ES-I3 (cell line): ENCODE data around the gene GLYR1.

Source experiments
- H3K36me3 ChIP-seq: 2 replicates; pipeline ENCODE4 v1.6.1; 2013; ENCODE audit warnings: mild to moderate bottlenecking, low read length, control low read depth, moderate library complexity; ENCODE audit not compliant: insufficient read depth
- H3K4me1 ChIP-seq: 2 replicates; pipeline ENCODE4 v1.6.1; 2013; ENCODE audit warnings: mild to moderate bottlenecking, control low read depth, low read length; ENCODE audit not compliant: insufficient read depth
- H3K9ac ChIP-seq: 2 replicates; pipeline ENCODE4 v1.6.1; 2013; ENCODE audit warnings: low read depth, mild to moderate bottlenecking, low read length, moderate library complexity
- H3K9me3 ChIP-seq: 2 replicates; pipeline ENCODE4 v1.6.1; 2013; ENCODE audit warnings: mild to moderate bottlenecking, low read length, moderate library complexity; ENCODE audit not compliant: control insufficient read depth, insufficient read depth

The GLYR1 gene

GRCh38 chr16:4800290-4801041, 46.6 kb downstream of the GLYR1 start:
- H3K9ac ChIP-seq: no peak overlapping the region
- H3K9me3 ChIP-seq: no peaks in the 10 kb centered on the region
- H3K36me3 ChIP-seq: no peaks in the 10 kb centered on the region
- no peaks in the 10 kb centered on the region for H3K4me1 ChIP-seq

DNA sequence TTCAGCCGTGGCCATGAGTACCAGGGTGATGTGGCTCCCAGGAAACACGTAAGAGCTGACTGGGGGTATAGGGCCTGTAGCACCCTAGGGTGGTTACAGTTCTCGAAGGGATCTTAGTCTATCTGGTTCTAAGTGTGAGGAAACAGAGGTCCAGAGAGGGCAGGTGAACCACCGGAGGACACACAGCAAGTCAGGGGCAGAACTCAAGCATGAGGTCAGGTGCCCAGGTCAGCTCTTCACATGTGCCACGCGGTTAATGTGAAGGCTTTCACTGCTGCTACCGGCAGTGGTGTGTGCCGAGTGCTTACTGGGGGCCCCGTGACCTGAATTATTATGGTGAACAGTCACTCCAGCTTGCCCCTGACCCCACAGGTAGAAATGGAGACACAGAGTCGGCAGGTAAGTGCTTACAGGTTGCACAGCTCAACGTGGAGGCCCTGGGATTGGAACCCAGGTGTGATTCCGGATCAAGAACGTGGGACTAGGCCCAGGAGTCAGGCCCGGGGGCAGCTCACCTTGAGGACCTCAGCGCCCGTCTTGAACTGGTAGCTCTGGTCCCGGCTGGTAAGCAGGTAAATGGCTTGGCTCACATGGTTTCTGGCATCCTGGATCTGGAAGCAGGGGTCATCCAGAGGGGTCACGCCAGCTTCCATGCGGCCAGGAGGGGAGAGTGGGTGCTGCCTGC, 47.8 kb downstream of the GLYR1 start:
- H3K9ac ChIP-seq: no peak overlapping the region
- no peaks in the 10 kb centered on the region for H3K4me1 ChIP-seq
- H3K9me3 ChIP-seq: no peaks in the 10 kb centered on the region

GRCh38 chr16:4798456-4798855, 48.6 kb downstream of the GLYR1 start:
- no peak overlapping the region for H3K9ac ChIP-seq

More for the DNA sequence above, 47.8 kb downstream of the GLYR1 start:
- H3K36me3 ChIP-seq: no peaks in the 10 kb centered on the region

DNA sequence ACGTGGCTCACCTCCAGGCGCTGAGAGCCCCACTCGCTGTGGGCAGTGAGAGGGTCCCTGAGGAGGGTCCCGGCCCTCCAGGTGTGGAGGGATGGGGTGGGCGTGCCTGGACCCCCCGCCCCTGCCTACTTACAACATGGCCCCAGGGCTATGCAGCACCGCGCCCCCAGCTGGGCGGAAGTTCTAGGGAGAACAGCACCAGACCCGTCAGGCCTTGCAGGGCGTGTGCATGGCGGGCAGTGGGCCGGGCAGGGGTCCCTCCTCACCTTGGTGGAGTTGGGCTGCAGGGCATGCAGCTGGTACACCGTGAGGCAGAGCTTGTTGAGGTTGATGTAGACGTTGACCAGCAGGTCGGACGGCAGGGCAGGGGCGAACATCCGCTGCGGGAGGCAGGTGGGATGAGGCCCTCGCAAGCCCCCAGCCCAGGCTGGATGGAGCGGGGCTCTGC, 49.3 kb downstream of the GLYR1 start:
- no peaks in the 10 kb centered on the region for H3K9me3 ChIP-seq
- no peaks in the 10 kb centered on the region for H3K36me3 ChIP-seq
- H3K4me1 ChIP-seq: no peaks in the 10 kb centered on the region
- no peak overlapping the region for H3K9ac ChIP-seq

More at GRCh38 chr16:4798456-4798855, 48.6 kb downstream of the GLYR1 start:
- Histone ChIP-seq H3K36me3 (no peaks in the 10 kb centered on the region), H3K9me3 (no peaks in the 10 kb centered on the region), H3K4me1 (no peaks in the 10 kb centered on the region)

- H3K9ac ChIP-seq: no peak overlapping the region
- no peaks in the 10 kb centered on the region for H3K9me3 ChIP-seq
- H3K36me3 ChIP-seq: no peaks in the 10 kb centered on the region
- no peaks in the 10 kb centered on the region for H3K4me1 ChIP-seq
These were observed 49.9 kb downstream of the GLYR1 start for GRCh38 chr16:4796982-4797804.

DNA sequence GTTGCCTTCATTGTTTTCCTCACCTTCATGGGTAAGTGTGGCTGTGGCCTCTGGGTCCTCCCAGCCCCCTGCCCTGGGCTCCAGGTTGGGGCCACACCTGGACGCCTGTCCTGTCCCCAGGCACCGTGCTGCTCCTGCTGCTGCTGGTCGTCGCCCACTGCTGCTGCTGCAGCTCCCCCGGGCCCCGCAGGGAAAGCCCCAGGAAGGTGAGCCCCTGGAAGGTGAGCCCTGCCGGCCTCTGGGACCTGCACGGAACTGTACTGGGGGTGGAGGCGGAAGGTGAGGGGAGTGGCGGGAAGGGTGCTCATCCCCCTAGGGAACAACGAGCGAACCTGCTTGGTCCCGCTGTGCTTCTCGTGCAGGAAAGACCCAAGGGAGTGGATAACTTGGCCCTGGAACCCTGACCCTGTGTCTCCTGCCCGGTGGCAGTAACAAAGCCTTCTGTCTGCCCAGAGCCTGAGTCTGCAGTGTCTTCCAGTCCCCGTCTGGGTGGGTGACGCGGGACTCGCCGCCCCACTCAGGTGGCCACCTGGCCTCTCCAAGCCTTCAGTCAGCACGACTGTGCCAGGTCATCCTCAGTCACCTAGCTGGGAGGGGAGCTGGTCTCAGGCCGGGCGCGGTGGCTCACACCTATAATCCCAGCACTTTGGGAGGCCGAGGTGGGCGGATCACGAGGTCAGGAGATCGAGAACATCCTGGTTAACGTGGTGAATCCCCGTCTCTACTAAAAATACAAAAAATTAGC, 51.1 kb downstream of the GLYR1 start:
- H3K4me1 ChIP-seq: no peaks in the 10 kb centered on the region
- H3K9ac ChIP-seq: no peak overlapping the region
- H3K36me3 ChIP-seq: no peaks in the 10 kb centered on the region
- no peaks in the 10 kb centered on the region for H3K9me3 ChIP-seq

DNA sequence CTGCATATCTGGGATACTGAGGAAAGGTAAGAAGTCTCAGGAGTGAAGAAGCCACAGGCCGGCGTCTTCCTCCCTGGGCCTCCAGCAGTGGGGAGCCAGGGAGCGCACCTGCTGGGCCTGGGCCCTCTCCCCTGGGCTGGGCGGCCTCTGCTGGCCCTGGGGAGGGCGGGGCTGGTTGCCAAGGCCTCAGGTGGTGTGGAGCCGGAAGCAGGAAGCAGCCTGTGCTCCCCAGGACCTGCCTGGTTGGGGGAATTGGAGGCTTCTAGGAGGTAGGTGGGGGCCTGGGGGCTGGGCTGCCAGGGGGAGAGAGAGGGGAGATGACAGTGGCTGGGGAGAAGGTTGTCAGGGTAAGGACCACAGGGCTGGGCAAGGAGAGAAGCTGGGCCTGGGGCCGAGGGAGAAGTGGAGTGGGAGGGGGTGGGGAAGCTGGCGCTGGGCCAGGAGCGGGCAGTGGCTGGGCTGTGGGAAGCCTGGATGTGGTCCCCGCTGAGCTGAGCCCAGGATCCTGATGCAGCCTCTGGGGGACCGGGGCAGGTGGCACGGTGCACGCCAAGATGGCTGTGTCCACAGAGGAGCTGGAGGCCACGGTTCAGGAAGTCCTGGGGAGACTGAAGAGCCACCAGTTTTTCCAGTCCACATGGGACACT, 51.8 kb downstream of the GLYR1 start, which contains the start of gene SMIM22:
SMIM22 (plus strand) TSS at position 189 of the 647 bp plus-strand sequence; CDS start at position 555, 366 bp downstream.
- H3K9me3 ChIP-seq: no peaks in the 10 kb centered on the region
- H3K36me3 ChIP-seq: no peaks in the 10 kb centered on the region
- no peaks in the 10 kb centered on the region for H3K4me1 ChIP-seq
- no peak within 1 kb of the TSS for H3K9ac ChIP-seq

DNA sequence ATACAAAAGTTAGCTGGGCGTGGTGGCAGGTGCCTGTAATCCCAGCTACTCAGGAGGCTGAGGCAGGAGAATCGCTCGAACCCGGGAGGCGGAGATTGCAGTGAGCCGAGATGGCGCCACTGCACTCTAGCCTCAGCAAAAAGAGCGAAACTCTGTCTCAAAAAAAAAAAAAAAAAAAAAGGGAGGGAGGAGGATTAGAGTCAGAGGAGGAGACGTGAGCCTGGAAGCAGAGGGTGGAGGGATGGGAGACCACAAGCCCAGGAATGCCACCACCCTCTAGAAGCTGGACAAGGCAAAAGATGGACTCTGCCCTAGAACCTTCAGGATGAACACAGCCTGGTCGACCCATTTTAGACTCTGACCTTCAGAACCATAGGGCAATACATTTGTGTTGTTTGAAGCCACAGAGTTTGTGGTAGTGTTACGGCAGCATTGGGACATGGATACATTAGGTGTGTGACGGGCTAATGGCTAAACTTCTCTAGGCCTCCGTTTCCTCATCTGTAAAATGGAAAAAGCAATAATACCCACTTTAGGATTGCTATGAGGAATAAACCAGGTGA, 54.1 kb downstream of the GLYR1 start:
- peaks cover 6% of the 10 kb centered on the region for H3K4me1 ChIP-seq
- H3K9me3 ChIP-seq: no peaks in the 10 kb centered on the region
- no peak overlapping the region for H3K9ac ChIP-seq
- H3K36me3 ChIP-seq: no peaks in the 10 kb centered on the region

DNA sequence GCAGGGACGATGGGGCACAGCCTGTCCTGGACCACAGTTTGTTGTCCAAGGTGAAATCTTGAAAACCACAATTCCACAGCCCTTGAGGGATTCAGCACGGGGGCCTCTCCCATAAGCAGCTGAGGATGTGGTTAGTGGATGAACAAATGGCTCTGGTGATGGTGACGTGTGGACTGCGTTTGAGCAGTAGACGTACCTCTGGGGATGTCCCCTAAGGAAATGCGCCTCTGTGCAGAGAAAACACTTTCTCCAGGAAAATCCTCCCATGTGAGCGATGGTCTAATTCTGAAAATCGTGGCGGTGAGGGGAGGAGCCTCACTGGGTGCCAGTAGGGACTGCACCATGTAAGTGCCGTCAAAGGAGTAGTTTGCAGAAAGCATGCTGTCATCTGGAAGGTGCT, 56.2 kb downstream of the GLYR1 start:
- Histone ChIP-seq H3K36me3 (no peaks in the 10 kb centered on the region), H3K4me1 (peaks cover 14% of the 10 kb centered on the region), H3K9me3 (no peaks in the 10 kb centered on the region), H3K9ac (no peak overlapping the region)

- no peaks in the 10 kb centered on the region for H3K9me3 ChIP-seq
- H3K9ac ChIP-seq: no peak overlapping the region
- H3K4me1 ChIP-seq: peaks cover 14% of the 10 kb centered on the region
- no peaks in the 10 kb centered on the region for H3K36me3 ChIP-seq
These were observed 56.8 kb downstream of the GLYR1 start for GRCh38 chr16:4790261-4790660.

DNA sequence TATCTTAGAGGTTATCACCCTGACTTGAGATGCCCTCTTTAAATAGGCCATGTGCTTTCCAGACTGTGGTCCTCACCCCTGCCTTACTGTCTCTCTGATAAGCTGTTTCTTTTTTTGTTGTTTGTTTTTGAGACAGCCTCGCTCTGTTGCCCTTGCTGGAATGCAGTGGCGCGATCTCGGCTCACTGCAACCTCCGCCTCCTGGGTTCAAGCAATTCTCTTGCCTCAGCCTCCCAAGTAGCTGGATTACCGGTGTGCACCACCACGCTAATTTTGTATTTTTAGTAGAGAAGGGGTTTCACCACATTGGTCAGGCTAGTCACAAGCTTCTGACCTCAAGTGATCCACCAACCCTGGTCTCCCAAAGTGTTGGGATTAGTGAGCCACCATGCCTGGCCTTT, 58.2 kb downstream of the GLYR1 start:
- Histone ChIP-seq H3K9ac (no peak overlapping the region), H3K9me3 (no peaks in the 10 kb centered on the region), H3K36me3 (no peaks in the 10 kb centered on the region), H3K4me1 (peaks cover 14% of the 10 kb centered on the region)

DNA sequence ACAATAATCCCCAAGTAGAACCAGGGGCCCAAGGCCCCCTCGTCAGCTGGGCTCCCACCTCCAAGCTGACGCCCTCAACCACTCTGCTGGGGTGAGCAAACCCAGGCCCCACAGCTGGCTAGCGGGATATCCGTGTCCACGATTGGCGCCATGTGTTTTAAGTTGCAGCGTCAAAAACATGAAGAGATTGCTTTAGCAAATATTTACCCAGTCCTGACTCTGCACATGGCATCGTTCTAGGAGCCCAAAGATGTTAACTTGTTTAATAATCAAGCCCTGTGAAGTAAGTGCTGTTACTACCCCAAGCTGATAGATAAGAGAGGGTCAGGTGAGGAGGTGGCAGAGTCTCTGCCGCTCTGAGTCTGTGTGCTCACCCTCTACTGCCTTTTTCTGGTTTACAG, 58.6 kb downstream of the GLYR1 start:
- no peak overlapping the region for H3K9ac ChIP-seq
- H3K36me3 ChIP-seq: no peaks in the 10 kb centered on the region
- no peaks in the 10 kb centered on the region for H3K9me3 ChIP-seq
- H3K4me1 ChIP-seq: peaks cover 14% of the 10 kb centered on the region
